Neural crest cell (in vitro differentiated cells): ENCODE results near the gene MACIR. TPM values are rescaled to one million over a fixed set of nuclear protein-coding genes. Genes with fewer than 3 reads are reported as not detected.

Experiments
- DNase-seq: peaks from one replicate; pipeline ENCODE4 v3.0.0; 2021; ENCODE audit warnings: low read depth, mixed read lengths, low spot score
- H3K27ac Mint-ChIP-seq: one replicate; pipeline ENCODE4 v1.8.0; 2021; ENCODE audit warnings: mild to moderate bottlenecking, mixed read lengths; ENCODE audit not compliant: unreplicated experiment
- H3K27me3 Mint-ChIP-seq: 2 replicates; pipeline ENCODE4 v1.8.0; 2021; ENCODE audit warnings: low read depth, mild to moderate bottlenecking, mixed read lengths
- H3K36me3 Mint-ChIP-seq: 2 replicates; pipeline ENCODE4 v1.8.0; 2021; ENCODE audit warnings: low read depth, mild to moderate bottlenecking, mixed read lengths
- H3K4me1 Mint-ChIP-seq: 2 replicates; pipeline ENCODE4 v1.8.0; 2021; ENCODE audit warnings: mixed read lengths
- H3K4me3 Mint-ChIP-seq: one replicate; pipeline ENCODE4 v1.8.0; 2021; ENCODE audit warnings: mild to moderate bottlenecking, mixed read lengths
- H3K9me3 Mint-ChIP-seq: 2 replicates; pipeline ENCODE4 v1.8.0; 2021; ENCODE audit warnings: mixed read lengths
- CTCF ChIP-seq: fragments of 200-600 bp; sonication (generic); conservative IDR thresholded peaks from 2 replicates; pipeline ENCODE4 v1.5.0; 2021; ENCODE audit warnings: antibody characterized with exemption, mild to moderate bottlenecking
- total RNA-seq: library from RNA; stranded (reverse); gene quantifications from 2 replicates; pipeline ENCODE4 v1.2.1, GENCODE V29; 2021

Gene MACIR
- total RNA-seq, 1 donor from 2014 or later: 25.7 TPM

- H3K27ac Mint-ChIP-seq: no peak overlapping the region
- TF ChIP-seq CTCF: peak; percentile 75
- no peaks in the 10 kb centered on the region for H3K4me1 Mint-ChIP-seq
- no peak overlapping the region for H3K4me3 Mint-ChIP-seq
- peak; percentile 20 for DNase-seq
- H3K27me3 Mint-ChIP-seq: no peaks in the 10 kb centered on the region
- peaks cover 16% of the 10 kb centered on the region for H3K9me3 Mint-ChIP-seq
- peaks cover 14% of the 10 kb centered on the region for H3K36me3 Mint-ChIP-seq
These were observed 34.3 kb upstream of the MACIR start for GRCh38 chr5:103224118-103224893.

- peak; percentile 5 for TF ChIP-seq CTCF
These were observed 33.7 kb upstream of the MACIR start for GRCh38 chr5:103224894-103225246.

GRCh38 chr5:103228061-103228460 is 30.5 kb upstream of the MACIR start:
- DNase-seq: no peak
- Mint-ChIP-seq H3K27me3 (no peaks in the 10 kb centered on the region), H3K4me1 (no peaks in the 10 kb centered on the region), H3K36me3 (peaks cover 11% of the 10 kb centered on the region), H3K27ac (no peak overlapping the region), H3K9me3 (peaks cover 21% of the 10 kb centered on the region), H3K4me3 (no peak overlapping the region)
- TF ChIP-seq CTCF: no peak

More at GRCh38 chr5:103224894-103225246, 33.7 kb upstream of the MACIR start:
- no peaks in the 10 kb centered on the region for H3K27me3 Mint-ChIP-seq
- H3K27ac Mint-ChIP-seq: no peak overlapping the region
- peaks cover 16% of the 10 kb centered on the region for H3K9me3 Mint-ChIP-seq
- H3K4me3 Mint-ChIP-seq: no peak overlapping the region
- DNase-seq: no peak
- peaks cover 10% of the 10 kb centered on the region for H3K36me3 Mint-ChIP-seq
- H3K4me1 Mint-ChIP-seq: no peaks in the 10 kb centered on the region

- Mint-ChIP-seq H3K9me3 (peaks cover 21% of the 10 kb centered on the region), H3K36me3 (peaks cover 11% of the 10 kb centered on the region), H3K27ac (no peak overlapping the region), H3K27me3 (no peaks in the 10 kb centered on the region), H3K4me3 (no peak overlapping the region), H3K4me1 (no peaks in the 10 kb centered on the region)
- no peak for TF ChIP-seq CTCF
- no peak for DNase-seq
These were observed 30.0 kb upstream of the MACIR start for GRCh38 chr5:103228588-103228987.

GRCh38 chr5:103232393-103232999 is 26.1 kb upstream of the MACIR start:
- DNase-seq: no peak
- H3K4me1 Mint-ChIP-seq: no peaks in the 10 kb centered on the region
- H3K4me3 Mint-ChIP-seq: no peak overlapping the region
- peaks cover 16% of the 10 kb centered on the region for H3K9me3 Mint-ChIP-seq
- H3K36me3 Mint-ChIP-seq: peaks cover 9% of the 10 kb centered on the region
- no peak overlapping the region for H3K27ac Mint-ChIP-seq
- no peaks in the 10 kb centered on the region for H3K27me3 Mint-ChIP-seq
- peak; percentile 74 for TF ChIP-seq CTCF
